H9 (cell line): Measurements from ENCODE around the gene ZFPM1. TPM values are rescaled to one million over a fixed set of nuclear protein-coding genes. Genes with fewer than 3 reads are reported as not detected.

Experiments
- DNase-seq: peaks from one replicate; pipeline ENCODE4 v3.0.0-alpha.2; 2017
- H2AFZ ChIP-seq: one replicate; pipeline ENCODE4 v1.6.1; 2013; ENCODE audit warnings: mild to moderate bottlenecking, low read length, control low read depth, moderate library complexity
- H2AK5ac ChIP-seq: 2 replicates; pipeline ENCODE4 v1.6.1; 2013; ENCODE audit warnings: low read length, control low read depth, mixed read lengths; ENCODE audit not compliant: insufficient read length
- H2BK120ac ChIP-seq: one replicate; pipeline ENCODE4 v1.6.1; 2013; ENCODE audit warnings: low read depth, mild to moderate bottlenecking, low read length, control low read depth, inconsistent platforms; ENCODE audit not compliant: poor library complexity, severe bottlenecking
- H2BK12ac ChIP-seq: 2 replicates; pipeline ENCODE4 v1.6.1; 2013; ENCODE audit warnings: low read length, control low read depth, mixed read lengths, low read depth; ENCODE audit not compliant: insufficient read length
- H2BK15ac ChIP-seq: 2 replicates; pipeline ENCODE4 v1.6.1; 2013; ENCODE audit warnings: low read depth, low read length, control low read depth
- H2BK20ac ChIP-seq: one replicate; pipeline ENCODE4 v1.6.1; 2013; ENCODE audit warnings: low read depth, mild to moderate bottlenecking, low read length, control low read depth, inconsistent platforms; ENCODE audit not compliant: poor library complexity, severe bottlenecking
- H2BK5ac ChIP-seq: 2 replicates; pipeline ENCODE4 v1.6.1; 2013; ENCODE audit warnings: low read length, control low read depth, mixed read lengths; ENCODE audit not compliant: insufficient read length
- H3K14ac ChIP-seq: 2 replicates; pipeline ENCODE4 v1.6.1; 2013; ENCODE audit warnings: low read length, control low read depth; ENCODE audit not compliant: insufficient read depth
- H3K18ac ChIP-seq: 2 replicates; pipeline ENCODE4 v1.6.1; 2013; ENCODE audit warnings: low read depth, mild to moderate bottlenecking, mixed read lengths, low read length, control low read depth; ENCODE audit not compliant: insufficient read length
- H3K23ac ChIP-seq: 2 replicates; pipeline ENCODE4 v1.6.1; 2013; ENCODE audit warnings: low read length, control low read depth, mixed read lengths, low read depth; ENCODE audit not compliant: insufficient read length
- H3K23me2 ChIP-seq: 2 replicates; pipeline ENCODE4 v1.6.1; 2013; ENCODE audit warnings: low read depth, mild to moderate bottlenecking, mixed read lengths, low read length, control low read depth; ENCODE audit not compliant: insufficient read length, poor library complexity, severe bottlenecking
- H3K27ac ChIP-seq: 2 replicates; pipeline ENCODE4 v1.5.1; 2013; ENCODE audit warnings: low read length, control low read depth, mixed read lengths, low read depth; ENCODE audit not compliant: insufficient read length
- H3K27me3 ChIP-seq: 2 replicates; pipeline ENCODE4 v1.6.1; 2013; ENCODE audit warnings: low read length, control low read depth, inconsistent platforms; ENCODE audit not compliant: insufficient read depth
- H3K4ac ChIP-seq: 2 replicates; pipeline ENCODE4 v1.6.1; 2013; ENCODE audit warnings: low read depth, mild to moderate bottlenecking, control low read depth, inconsistent platforms, low read length, moderate library complexity
- H3K4me1 ChIP-seq: 2 replicates; pipeline ENCODE4 v1.6.1; 2013; ENCODE audit warnings: low read length, control low read depth, inconsistent platforms; ENCODE audit not compliant: insufficient read depth
- H3K4me2 ChIP-seq: 2 replicates; pipeline ENCODE4 v1.6.1; 2013; ENCODE audit warnings: low read length, control low read depth, mixed read lengths; ENCODE audit not compliant: insufficient read length, insufficient read depth
- H3K56ac ChIP-seq: 2 replicates; pipeline ENCODE4 v1.6.1; 2013; ENCODE audit warnings: low read depth, mild to moderate bottlenecking, mixed read lengths, low read length, control low read depth; ENCODE audit not compliant: insufficient read length
- H3K79me1 ChIP-seq: 2 replicates; pipeline ENCODE4 v1.6.1; 2013; ENCODE audit warnings: low read depth, mild to moderate bottlenecking, moderate library complexity, low read length, control low read depth, inconsistent platforms; ENCODE audit not compliant: insufficient read depth, poor library complexity, severe bottlenecking
- H3K79me2 ChIP-seq: 2 replicates; pipeline ENCODE4 v1.6.1; 2013; ENCODE audit warnings: low read length, control low read depth, inconsistent platforms; ENCODE audit not compliant: insufficient read depth
- H3K9ac ChIP-seq: 2 replicates; pipeline ENCODE4 v1.6.1; 2013; ENCODE audit warnings: low read length, control low read depth, mixed read lengths; ENCODE audit not compliant: insufficient read length; ENCODE audit errors: extremely low read depth
- H3K9me3 ChIP-seq: one replicate; pipeline ENCODE4 v1.6.1; 2013; ENCODE audit warnings: low read depth, low read length, inconsistent platforms; ENCODE audit not compliant: control insufficient read depth
- H3T11ph ChIP-seq: one replicate; pipeline ENCODE4 v1.6.1; 2013; ENCODE audit warnings: mild to moderate bottlenecking, low read length, control low read depth, inconsistent platforms
- H4K20me1 ChIP-seq: one replicate; pipeline ENCODE4 v1.6.1; 2013; ENCODE audit not compliant: control insufficient read depth, insufficient read length, insufficient read depth
- H4K5ac ChIP-seq: 2 replicates; pipeline ENCODE4 v1.6.1; 2013; ENCODE audit warnings: low read depth, mild to moderate bottlenecking, mixed read lengths, low read length, control low read depth; ENCODE audit not compliant: insufficient read length
- H4K8ac ChIP-seq: replicated peaks from 2 replicates; pipeline ENCODE4 v1.6.1; 2013; ENCODE audit warnings: low read length, control low read depth, mixed read lengths, low read depth; ENCODE audit not compliant: insufficient read length
- H4K91ac ChIP-seq: 2 replicates; pipeline ENCODE4 v1.6.1; 2013; ENCODE audit warnings: low read depth, mild to moderate bottlenecking, moderate library complexity, mixed read lengths, low read length, control low read depth; ENCODE audit not compliant: insufficient read length
- H3K27ac Mint-ChIP-seq, 3 experiments: 2 replicates in 2 of 3; 3 replicates in 1 of 3; pipeline ENCODE4 v1.8.0; 2020 to 2021; ENCODE audit warnings: mixed read lengths in 3 of 3, mild to moderate bottlenecking in 1 of 3, moderate library complexity in 1 of 3
- H3K27me3 Mint-ChIP-seq: 2 replicates; pipeline ENCODE4 v1.8.0; 2021; ENCODE audit warnings: low read depth, mild to moderate bottlenecking, moderate library complexity, mixed read lengths
- H3K36me3 Mint-ChIP-seq, 3 experiments: 2 replicates in 2 of 3; 3 replicates in 1 of 3; pipeline ENCODE4 v1.8.0; 2020 to 2021; ENCODE audit warnings: low read depth in 3 of 3, mixed read lengths in 3 of 3; ENCODE audit not compliant: insufficient read depth in 1 of 3
- H3K4me1 Mint-ChIP-seq, 2 experiments: 2 replicates each; pipeline ENCODE4 v1.8.0; 2020; ENCODE audit warnings: mixed read lengths in 2 of 2
- H3K4me3 Mint-ChIP-seq, 2 experiments: 2 replicates in 1 of 2; 3 replicates in 1 of 2; pipeline ENCODE4 v1.8.0; 2020 to 2021; ENCODE audit warnings: mild to moderate bottlenecking in 2 of 2, mixed read lengths in 2 of 2, moderate library complexity in 1 of 2
- H3K9me3 Mint-ChIP-seq, 2 experiments: 2 replicates in 1 of 2; 3 replicates in 1 of 2; pipeline ENCODE4 v1.8.0; 2020; ENCODE audit warnings: mild to moderate bottlenecking in 2 of 2, mixed read lengths in 2 of 2, moderate library complexity in 1 of 2
- CTCF ChIP-seq: fragments of 200-600 bp; sonication (generic); conservative IDR thresholded peaks from 3 replicates; pipeline ENCODE4 v1.8.0; 2021; ENCODE audit warnings: antibody characterized with exemption, mild to moderate bottlenecking
- WGBS: extraction: QIAGEN DNeasy Blood & Tissue Kit; methylation state at CpG from one replicate; pipeline ENCODE4 v1.1.7; 2013; ENCODE audit warnings: missing lambda C conversion rate, low lambda C conversion rate, mixed read lengths; ENCODE audit not compliant: insufficient read length; ENCODE audit errors: extremely low coverage; 5-methylcytosine and 5-hydroxymethylcytosine counted together
- total RNA-seq: library from RNA; stranded (reverse); gene quantifications from 2 replicates; pipeline ENCODE4 v1.2.1, GENCODE V29; 2021

The ZFPM1 gene
- total RNA-seq, 1 experiment from 2014 or later = 3.6 TPM

GRCh38 chr16:88584676-88585075 is 131.6 kb downstream of the ZFPM1 start:
- Histone ChIP-seq H3K79me2 (peaks cover 11% of the 10 kb centered on the region), H3K9me3 (no peaks in the 10 kb centered on the region), H3K4ac (no peak overlapping the region), H2BK5ac (no peak overlapping the region), H3T11ph (no peak overlapping the region), H3K56ac (no peak overlapping the region), H4K91ac (no peak overlapping the region), H3K27me3 (no peaks in the 10 kb centered on the region), H2BK12ac (no peak overlapping the region), H3K23ac (no peak overlapping the region), H4K8ac (no peak overlapping the region), H4K5ac (no peak overlapping the region), H3K23me2 (no peaks in the 10 kb centered on the region), H3K18ac (no peak overlapping the region), H2AFZ (no peak overlapping the region), H2BK120ac (no peak overlapping the region), H2BK20ac (no peak overlapping the region), H3K79me1 (peaks cover 6% of the 10 kb centered on the region), H3K27ac (no peak overlapping the region), H3K9ac (no peak overlapping the region), H3K14ac (no peak overlapping the region), H3K4me1 (no peaks in the 10 kb centered on the region), H2AK5ac (no peak overlapping the region), H2BK15ac (no peak overlapping the region), H3K4me2 (no peak overlapping the region), H4K20me1 (peaks cover 3% of the 10 kb centered on the region)
- H3K4me1 Mint-ChIP-seq = no peaks in the 10 kb centered on the region
- no peaks in the 10 kb centered on the region for H3K9me3 Mint-ChIP-seq
- no peak for TF ChIP-seq CTCF
- peaks cover 26 to 72% (median 65%) of the 10 kb centered on the region in 3 experiments; a peak in 6 of 7 replicates for H3K36me3 Mint-ChIP-seq
- H3K27me3 Mint-ChIP-seq = no peaks in the 10 kb centered on the region
- H3K4me3 Mint-ChIP-seq = no peak overlapping the region
- no peak overlapping the region; a peak in 1 of 7 replicates for H3K27ac Mint-ChIP-seq
- WGBS = no CpG with 5 or more reads among the region's 6 CpGs
- DNase-seq = no peak
